GM18498 (cell line): Measurements from ENCODE around the gene MCTP2.

Experiments used
- ATAC-seq: cut with Tn5 transposase; IDR thresholded peaks from one replicate; pipeline ENCODE4 v1.9.1; 2021; ENCODE audit warnings: mild to moderate bottlenecking, moderate library complexity; ENCODE audit not compliant: unreplicated experiment

The MCTP2 gene

GRCh38 chr15:94522125-94522524, 290.8 kb downstream of the MCTP2 start:
- no peak for ATAC-seq

- ATAC-seq, result no peak
Measured at GRCh38 chr15:94523873-94524272, 292.5 kb downstream of the MCTP2 start.

GRCh38 chr15:94524565-94524964, 293.2 kb downstream of the MCTP2 start:
- ATAC-seq, result no peak

- ATAC-seq, result peak; percentile 54
Measured at GRCh38 chr15:94526071-94526689, 294.8 kb downstream of the MCTP2 start.

- ATAC-seq, result no peak
Measured at GRCh38 chr15:94532226-94532625, 300.9 kb downstream of the MCTP2 start.
